HG02981 (cell line): ENCODE measurements around the gene BCL2L2.
"Not testable (repeated sequence)": the region's sequence is repeated elsewhere in the genome, so short reads cannot be mapped to it uniquely, and the experiment has no call there.

ENCODE experiments used
- ATAC-seq: cut with Tn5 transposase; IDR thresholded peaks from one replicate; pipeline ENCODE4 v1.9.1; 2021; ENCODE audit warnings: mild to moderate bottlenecking, moderate library complexity; ENCODE audit not compliant: unreplicated experiment

BCL2L2 gene

GRCh38 chr14:23322568-23323517 lies 16.2 kb downstream of the BCL2L2 start:
- ATAC-seq = no peak

- ATAC-seq = no peak
These were observed 17.3 kb downstream of the BCL2L2 start for GRCh38 chr14:23323838-23324454.

GRCh38 chr14:23324455-23324846 lies 17.8 kb downstream of the BCL2L2 start:
- no peak for ATAC-seq

- ATAC-seq = no peak
These were observed 18.4 kb downstream of the BCL2L2 start for GRCh38 chr14:23324993-23325392.

GRCh38 chr14:23325746-23326145 lies 19.1 kb downstream of the BCL2L2 start:
- ATAC-seq = not testable (repeated sequence)

GRCh38 chr14:23326491-23327332 lies 20.1 kb downstream of the BCL2L2 start:
- ATAC-seq = no peak

GRCh38 chr14:23327947-23328744 lies 21.5 kb downstream of the BCL2L2 start:
- no peak for ATAC-seq

- ATAC-seq = no peak
These were observed 29.0 kb downstream of the BCL2L2 start for GRCh38 chr14:23335623-23336022.

- ATAC-seq = no peak
These were observed 33.1 kb downstream of the BCL2L2 start for GRCh38 chr14:23339506-23340268.

GRCh38 chr14:23344481-23344880 lies 37.8 kb downstream of the BCL2L2 start:
- no peak for ATAC-seq

GRCh38 chr14:23345987-23346692 lies 39.5 kb downstream of the BCL2L2 start:
- no peak for ATAC-seq

- ATAC-seq = no peak
These were observed 40.2 kb downstream of the BCL2L2 start for GRCh38 chr14:23346693-23347405.

GRCh38 chr14:23347406-23348296 lies 41.0 kb downstream of the BCL2L2 start:
- ATAC-seq = no peak

- no peak for ATAC-seq
These were observed 41.6 kb downstream of the BCL2L2 start for GRCh38 chr14:23348297-23348655.

- ATAC-seq = no peak
These were observed 42.7 kb downstream of the BCL2L2 start for GRCh38 chr14:23349156-23349845.

GRCh38 chr14:23351681-23352505 lies 45.3 kb downstream of the BCL2L2 start:
- ATAC-seq = no peak
